SK-N-MC (cell line): ENCODE data around the gene LASP1.

ENCODE experiments used
- EZH2 ChIP-seq: fragments of 200-600 bp; sonication (generic); IDR thresholded peaks from one replicate; pipeline ENCODE4 v1.6.1; 2017; ENCODE audit warnings: antibody characterized with exemption
- POLR2AphosphoS5 ChIP-seq: IDR thresholded peaks from 2 replicates; pipeline ENCODE4 v1.6.1; 2012; ENCODE audit warnings: mild to moderate bottlenecking, low read depth, low read length, borderline replicate concordance

DNA sequence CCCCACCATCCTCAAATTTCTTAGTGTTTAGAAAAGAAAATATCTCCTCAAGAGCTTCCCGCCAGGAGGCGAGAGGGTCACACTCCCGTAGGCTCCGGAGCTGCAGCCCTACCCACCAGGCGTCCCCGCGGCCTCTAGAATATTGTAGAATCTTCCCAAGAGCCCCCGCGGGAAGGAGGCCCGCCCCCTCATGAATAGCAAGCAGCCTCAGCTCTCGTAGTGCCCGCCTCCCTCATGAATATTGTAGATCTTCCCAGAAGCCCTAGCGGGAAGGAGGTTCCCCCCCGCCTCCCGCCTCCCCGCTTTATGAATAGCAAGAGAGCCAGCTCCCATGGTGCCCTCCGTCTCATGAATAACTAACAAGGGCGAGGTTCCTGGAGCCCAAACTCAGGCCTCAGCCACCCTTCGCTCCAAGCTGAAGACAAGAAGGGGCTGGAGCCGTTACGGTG, 97.5 kb downstream of the LASP1 start, which contains the start of gene FBXO47:
- TF ChIP-seq POLR2AphosphoS5 (no peak), EZH2 (no peak)
